K562 (cell line): ENCODE results near the gene MRRF. TPM values are rescaled to one million over a fixed set of nuclear protein-coding genes. Genes with fewer than 3 reads are reported as not detected.
A peak's percentile ranks its signal among the peaks of the same experiment; 100 is the strongest.

ENCODE experiments used
- BCL6 ChIP-seq: fragments of 250-450 bp; sonication (Bioruptor Pico); IDR thresholded peaks from 2 replicates; pipeline ENCODE4 v1.4.0; 2020
- BCOR ChIP-seq: fragments of 450-650 bp; IDR thresholded peaks from 2 replicates; pipeline ENCODE4 v1.6.1; 2016
- BRD9 ChIP-seq: fragments of 450-650 bp; IDR thresholded peaks from 2 replicates; pipeline ENCODE4 v1.6.1; 2018; ENCODE audit warnings: low read depth; ENCODE audit not compliant: partially characterized antibody
- CCAR2 ChIP-seq: fragments of 200-400 bp; formaldehyde crosslinking; IDR thresholded peaks from 2 replicates; pipeline ENCODE4 v1.6.1; 2017; ENCODE audit warnings: mild to moderate bottlenecking, low read depth, low read length
- GABPA ChIP-seq: fragments of 200-800 bp; sonication (Bioruptor generic); conservative IDR thresholded peaks from 2 replicates; pipeline ENCODE4 v1.6.1; 2016; ENCODE audit warnings: low read depth, missing genetic modification characterization, missing compliant biosample characterization
- GATAD2B ChIP-seq: fragments of 450-650 bp; IDR thresholded peaks from 2 replicates; pipeline ENCODE4 v1.6.1; 2017; ENCODE audit warnings: mild to moderate bottlenecking, borderline replicate concordance
- HDAC1 ChIP-seq, 2 experiments: fragments of 450-650 bp; IDR thresholded peaks; 2 replicates each; pipeline ENCODE4 v1.6.1; 2016 to 2017; ENCODE audit warnings: inconsistent platforms in 1 of 2, mild to moderate bottlenecking in 1 of 2, moderate library complexity in 1 of 2
- HNRNPK ChIP-seq: fragments of 200-400 bp; formaldehyde crosslinking; IDR thresholded peaks from one replicate; pipeline ENCODE4 v1.6.1; 2018; ENCODE audit warnings: mild to moderate bottlenecking, low read depth, low read length; ENCODE audit not compliant: poor library complexity, severe bottlenecking
- KDM4B ChIP-seq, 2 experiments: fragments of 450-650 bp in 1 of 2; sonication (generic) in 1 of 2; IDR thresholded peaks; 2 replicates each; pipeline ENCODE4 v1.6.1; 2016 to 2017; ENCODE audit warnings: borderline replicate concordance in 2 of 2, antibody characterized with exemption in 1 of 2, low read depth in 1 of 2, mild to moderate bottlenecking in 1 of 2
- LCOR ChIP-seq: sonication (generic); formaldehyde crosslinking; IDR thresholded peaks from 2 replicates; pipeline ENCODE4 v1.8.0; 2022; ENCODE audit warnings: mild to moderate bottlenecking, missing genetic modification reagents
- PHB2 ChIP-seq: fragments of 450-650 bp; IDR thresholded peaks from 2 replicates; pipeline ENCODE4 v1.6.1; 2017; ENCODE audit warnings: low read depth
- PREB ChIP-seq: sonication (generic); formaldehyde crosslinking; IDR thresholded peaks from 2 replicates; pipeline ENCODE4 v1.8.1; 2023; ENCODE audit warnings: mild to moderate bottlenecking, missing genetic modification reagents
- PRMT5 ChIP-seq: sonication (generic); formaldehyde crosslinking; IDR thresholded peaks from 2 replicates; pipeline ENCODE4 v1.5.0; 2020; ENCODE audit warnings: missing genetic modification reagents
- PRPF4 ChIP-seq: fragments of 200-400 bp; formaldehyde crosslinking; IDR thresholded peaks from one replicate; pipeline ENCODE4 v1.6.1; 2017; ENCODE audit warnings: low read length, low read depth, mild to moderate bottlenecking; ENCODE audit not compliant: insufficient read depth, poor library complexity, severe bottlenecking
- RNF2 ChIP-seq: sonication (generic); IDR thresholded peaks from 2 replicates; pipeline ENCODE4 v1.6.1; 2016
- RUNX1 ChIP-seq: sonication (generic); IDR thresholded peaks from 2 replicates; pipeline ENCODE4 v1.6.1; 2016; ENCODE audit warnings: antibody characterized with exemption, low read depth
- TCF15 ChIP-seq: fragments of 250-450 bp; sonication (Bioruptor Pico); IDR thresholded peaks from 2 replicates; pipeline ENCODE4 v1.8.0; 2022; ENCODE audit warnings: moderate library complexity, mild to moderate bottlenecking, inconsistent platforms
- TRIM28 ChIP-seq: fragments of 450-650 bp; IDR thresholded peaks from 2 replicates; pipeline ENCODE4 v1.6.1; 2017
- USF1 ChIP-seq: sonication (generic); formaldehyde crosslinking; IDR thresholded peaks from 2 replicates; pipeline ENCODE4 v1.9.0; 2022; ENCODE audit warnings: mild to moderate bottlenecking, missing genetic modification reagents
- ZBED1 ChIP-seq: IDR thresholded peaks from 2 replicates; pipeline ENCODE4 v1.6.1; 2014
- ZBTB7A ChIP-seq: IDR thresholded peaks from 2 replicates; pipeline ENCODE4 v1.6.1; 2011; ENCODE audit warnings: low read depth, mild to moderate bottlenecking, low read length, moderate library complexity, borderline replicate concordance; ENCODE audit not compliant: control insufficient read depth
- ZNF121 ChIP-seq: sonication (generic); formaldehyde crosslinking; conservative IDR thresholded peaks from 2 replicates; pipeline ENCODE4 v1.8.0; 2022; ENCODE audit warnings: missing genetic modification reagents
- ZNF146 ChIP-seq: IDR thresholded peaks from one replicate; pipeline ENCODE4 v1.6.1; 2018; ENCODE audit warnings: missing compliant biosample characterization; ENCODE audit not compliant: unreplicated experiment
- ZNF217 ChIP-seq: sonication (generic); formaldehyde crosslinking; IDR thresholded peaks from 2 replicates; pipeline ENCODE4 v1.8.0; 2022; ENCODE audit warnings: mild to moderate bottlenecking, missing genetic modification reagents
- ZNF239 ChIP-seq: fragments of 250-450 bp; sonication (Bioruptor Pico); IDR thresholded peaks from 2 replicates; pipeline ENCODE4 v1.4.0; 2020; ENCODE audit warnings: mild to moderate bottlenecking
- ZNF384 ChIP-seq: IDR thresholded peaks from 2 replicates; pipeline ENCODE4 v1.6.1; 2012; ENCODE audit warnings: low read depth, low read length, improper control_type of control experiment
- ZNF668 ChIP-seq: fragments of 250-450 bp; sonication (Bioruptor Pico); IDR thresholded peaks from 2 replicates; pipeline ENCODE4 v1.8.0; 2022; ENCODE audit warnings: mild to moderate bottlenecking, inconsistent platforms
- polyA plus RNA-seq, 8 experiments: library from polyadenylated mRNA; depleted of rRNA in 4 of 8; stranded (reverse) in 5 of 8; unstranded in 3 of 8; fragments of >200 nt; fragmentation: Nextera tagmentation in 2 of 8; fragmentation: Illumina TruSeq in 1 of 8; extraction: Ambion mirVana in 2 of 8; extraction: Trizol in 1 of 8; gene quantifications; 2 replicates each; pipeline versions ENCODE4 v1.2.1 to v1.2.3, GENCODE V29; 2011 to 2014; ENCODE audit warnings: inconsistent platforms in 1 of 8, missing spikeins in 1 of 8
- total RNA-seq, 7 experiments: library from RNA; depleted of rRNA in 6 of 7; stranded (reverse); fragments of >200 nt in 6 of 7; fragmentation: Illumina TruSeq in 2 of 7; extraction: Trizol in 2 of 7; gene quantifications; 2 replicates each; pipeline versions ENCODE4 v1.2.1 to v1.2.3, GENCODE V29; 2011 to 2021; ENCODE audit warnings: low replicate concordance in 1 of 7
- TF ChIP-seq, protein P1 (sequence below): fragments of 250-450 bp; sonication (Bioruptor Pico); IDR thresholded peaks from 2 replicates; pipeline ENCODE4 v1.5.0; 2020; ENCODE audit warnings: mild to moderate bottlenecking, borderline replicate concordance

MRRF gene
- total and polyA plus RNA-seq, 9 of the 15 experiments (the other 6 are each of a cell fraction or from before 2014, with no cell fraction given) = 55.0 to 105 (median 81.2) TPM

DNA sequence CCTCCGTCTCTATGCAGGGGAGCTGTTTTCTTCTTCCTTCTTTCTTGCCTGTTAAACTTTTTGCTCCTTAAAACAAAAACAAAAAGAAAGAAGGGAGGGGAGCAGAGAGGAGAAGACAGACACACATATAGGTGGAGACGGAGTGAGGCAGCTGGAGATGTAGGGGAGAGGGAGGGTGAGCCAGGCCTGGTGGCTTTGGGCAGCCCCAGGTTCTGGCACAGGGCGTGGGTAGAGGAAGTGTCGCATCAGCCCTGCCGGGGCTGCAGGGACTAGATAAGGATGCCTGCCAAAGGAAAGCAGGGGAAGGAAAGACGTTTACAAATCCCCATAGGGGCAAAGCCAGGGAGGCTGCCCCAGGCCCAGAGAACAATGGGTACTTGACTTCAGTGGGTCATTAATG lies 67.4 kb downstream of the MRRF start (continued):
- TF ChIP-seq, protein P1, sequence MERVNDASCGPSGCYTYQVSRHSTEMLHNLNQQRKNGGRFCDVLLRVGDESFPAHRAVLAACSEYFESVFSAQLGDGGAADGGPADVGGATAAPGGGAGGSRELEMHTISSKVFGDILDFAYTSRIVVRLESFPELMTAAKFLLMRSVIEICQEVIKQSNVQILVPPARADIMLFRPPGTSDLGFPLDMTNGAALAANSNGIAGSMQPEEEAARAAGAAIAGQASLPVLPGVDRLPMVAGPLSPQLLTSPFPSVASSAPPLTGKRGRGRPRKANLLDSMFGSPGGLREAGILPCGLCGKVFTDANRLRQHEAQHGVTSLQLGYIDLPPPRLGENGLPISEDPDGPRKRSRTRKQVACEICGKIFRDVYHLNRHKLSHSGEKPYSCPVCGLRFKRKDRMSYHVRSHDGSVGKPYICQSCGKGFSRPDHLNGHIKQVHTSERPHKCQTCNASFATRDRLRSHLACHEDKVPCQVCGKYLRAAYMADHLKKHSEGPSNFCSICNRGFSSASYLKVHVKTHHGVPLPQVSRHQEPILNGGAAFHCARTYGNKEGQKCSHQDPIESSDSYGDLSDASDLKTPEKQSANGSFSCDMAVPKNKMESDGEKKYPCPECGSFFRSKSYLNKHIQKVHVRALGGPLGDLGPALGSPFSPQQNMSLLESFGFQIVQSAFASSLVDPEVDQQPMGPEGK (CRISPR knock-in tag) = no peak
- TF ChIP-seq USF1 (CRISPR knock-in tag) (no peak), PREB (CRISPR knock-in tag) (no peak), BRD9 (no peak), ZBTB7A (no peak), PRMT5 (no peak), HDAC1 (IDR thresholded peaks at IDR 0.05) (no peak; a peak in 1 of 4 replicates), ZNF121 (CRISPR knock-in tag) (no peak), PHB2 (peak; percentile 41; the same call in 1 of the 2 replicates), RNF2 (0 out of 2 replicates have a peak, but pooled peaks have one; percentile 20), RUNX1 (no peak), KDM4B (IDR thresholded peaks at IDR 0.05; ENCODE audit: borderline replicate concordance in 2 of 2, low read depth in 1 of 2) (no peak), BCL6 (CRISPR knock-in tag) (no peak), ZNF384 (no peak), CCAR2 (no peak), HNRNPK (no peak), ZNF239 (no peak), GABPA (tag) (0 out of 2 replicates have a peak, but pooled peaks have one; percentile 28), BCOR (no peak), LCOR (CRISPR knock-in tag) (no peak), TRIM28 (no peak), ZNF668 (no peak), ZNF146 (CRISPR knock-in tag) (no peak), PRPF4 (no peak), TCF15 (CRISPR knock-in tag) (no peak), ZBED1 (no peak), ZNF217 (no peak), GATAD2B (no peak)
